CD4-positive, alpha-beta T cell treated with Interleukin-21 for 1 hour (primary cell): Measurements from ENCODE around the gene DENND1C.

Source experiments
- DNase-seq: peaks from one replicate; pipeline ENCODE4 v3.0.0-alpha.2; 2020

Gene DENND1C

GRCh38 chr19:6476896-6477431, 4.6 kb downstream of the DENND1C start:
- no peak for DNase-seq

- peak; percentile 72 for DNase-seq
Measured at GRCh38 chr19:6476155-6476895, 5.3 kb downstream of the DENND1C start.

GRCh38 chr19:6475321-6476108, 6.1 kb downstream of the DENND1C start:
- no peak for DNase-seq

- DNase-seq: no peak
Measured at GRCh38 chr19:6473647-6474046, 7.9 kb downstream of the DENND1C start.

GRCh38 chr19:6472713-6473112, 8.9 kb downstream of the DENND1C start:
- no peak for DNase-seq

GRCh38 chr19:6471076-6471475, 10.5 kb downstream of the DENND1C start:
- no peak for DNase-seq

GRCh38 chr19:6470173-6470572, 11.4 kb downstream of the DENND1C start:
- DNase-seq: no peak

- no peak for DNase-seq
Measured at GRCh38 chr19:6467384-6467783, 14.2 kb downstream of the DENND1C start.

- DNase-seq: no peak
Measured at GRCh38 chr19:6466526-6467248, 14.9 kb downstream of the DENND1C start.

GRCh38 chr19:6465663-6466062, 15.9 kb downstream of the DENND1C start:
- no peak for DNase-seq

- DNase-seq: no peak
Measured at GRCh38 chr19:6465006-6465405, 16.6 kb downstream of the DENND1C start.

GRCh38 chr19:6464070-6464873, 17.3 kb downstream of the DENND1C start, which contains the start of gene CRB3:
TSS of gene CRB3 (plus strand) at chr19:6464271. CDS start at chr19:6464702, 431 bp downstream.
- DNase-seq: peak; percentile 68

- peak; percentile 98 for DNase-seq
Measured at GRCh38 chr19:6460099-6460884, 21.3 kb downstream of the DENND1C start.

GRCh38 chr19:6459262-6460098, 22.1 kb downstream of the DENND1C start, which contains the start of gene SLC25A23:
TSS of gene SLC25A23 (minus strand) at chr19:6459792. CDS start at chr19:6459628, 164 bp downstream.
- peak; percentile 70 for DNase-seq

- no peak for DNase-seq
Measured at GRCh38 chr19:6458695-6459261, 22.8 kb downstream of the DENND1C start.

- no peak for DNase-seq
Measured at GRCh38 chr19:6457958-6458694, 23.5 kb downstream of the DENND1C start.

GRCh38 chr19:6455924-6456323, 25.7 kb downstream of the DENND1C start:
- DNase-seq: no peak

- no peak for DNase-seq
Measured at GRCh38 chr19:6453951-6454565, 27.5 kb downstream of the DENND1C start.

GRCh38 chr19:6452899-6453298, 28.7 kb downstream of the DENND1C start:
- no peak for DNase-seq
